HG02763 (cell line): Measurements from ENCODE around the gene PTPN22.

Source experiments
- ATAC-seq: cut with Tn5 transposase; IDR thresholded peaks from one replicate; pipeline ENCODE4 v1.9.1; 2021; ENCODE audit warnings: mild to moderate bottlenecking, moderate library complexity; ENCODE audit not compliant: unreplicated experiment

PTPN22 gene

GRCh38 chr1:113804421-113805255, 66.9 kb downstream of the PTPN22 start:
- no peak for ATAC-seq

GRCh38 chr1:113802367-113803007, 69.0 kb downstream of the PTPN22 start:
- ATAC-seq: no peak

GRCh38 chr1:113800487-113800886, 71.0 kb downstream of the PTPN22 start:
- no peak for ATAC-seq

- ATAC-seq: no peak
These were observed 74.0 kb downstream of the PTPN22 start for GRCh38 chr1:113797472-113797871.

GRCh38 chr1:113793878-113794834, 77.4 kb downstream of the PTPN22 start:
- no peak for ATAC-seq

GRCh38 chr1:113792986-113793385, 78.5 kb downstream of the PTPN22 start:
- no peak for ATAC-seq

GRCh38 chr1:113792471-113792870, 79.0 kb downstream of the PTPN22 start:
- ATAC-seq: no peak

GRCh38 chr1:113788802-113789201, 82.7 kb downstream of the PTPN22 start:
- no peak for ATAC-seq

GRCh38 chr1:113787663-113788062, 83.8 kb downstream of the PTPN22 start:
- no peak for ATAC-seq

- ATAC-seq: no peak
These were observed 85.4 kb downstream of the PTPN22 start for GRCh38 chr1:113786069-113786468.

- ATAC-seq: peak; percentile 62
These were observed 87.3 kb downstream of the PTPN22 start for GRCh38 chr1:113784104-113784779.

- peak; percentile 69 for ATAC-seq
These were observed 88.0 kb downstream of the PTPN22 start for GRCh38 chr1:113783254-113784103.

- ATAC-seq: no peak
These were observed 89.1 kb downstream of the PTPN22 start for GRCh38 chr1:113782406-113782805.

- peak; percentile 43 for ATAC-seq
These were observed 91.0 kb downstream of the PTPN22 start for GRCh38 chr1:113780374-113781146.

GRCh38 chr1:113779542-113779941, 92.0 kb downstream of the PTPN22 start:
- ATAC-seq: no peak

- no peak for ATAC-seq
These were observed 94.0 kb downstream of the PTPN22 start for GRCh38 chr1:113777561-113777960.

GRCh38 chr1:113770031-113770430, 101.5 kb downstream of the PTPN22 start:
- ATAC-seq: no peak

- ATAC-seq: no peak
These were observed 101.9 kb downstream of the PTPN22 start for GRCh38 chr1:113769601-113769970.
